ENCODE results near the gene SMIM28.

Gene SMIM28

DNA sequence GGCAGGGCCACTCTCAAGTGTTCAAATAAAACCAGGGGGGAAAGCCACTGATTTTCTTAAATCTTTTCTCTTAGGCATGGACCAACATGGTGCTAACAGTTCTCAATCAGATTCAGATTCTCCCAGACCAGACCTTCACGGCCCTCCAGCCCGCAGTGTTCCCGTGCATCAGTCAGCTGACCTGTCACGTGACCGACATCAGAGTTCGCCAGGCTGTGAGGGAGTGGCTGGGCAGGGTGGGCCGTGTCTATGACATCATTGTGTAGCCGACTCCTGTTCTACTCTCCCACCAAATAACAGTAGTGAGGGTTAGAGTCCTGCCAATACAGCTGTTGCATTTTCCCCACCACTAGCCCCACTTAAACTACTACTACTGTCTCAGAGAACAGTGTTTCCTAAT, 41.5 kb upstream of the SMIM28 start:
- TF ChIP-seq CTCF (IDR thresholded peaks at IDR 0.05; ENCODE audit: low read depth, low read length, missing control alignments) = no peak
- no peak overlapping the region for H3K4me3 ChIP-seq (ENCODE audit: low read depth, low read length)
- DNase-seq (ENCODE audit: low read depth) = no peak

- H3K4me3 ChIP-seq (ENCODE audit: low read depth, low read length) = no peak overlapping the region
- TF ChIP-seq CTCF (IDR thresholded peaks at IDR 0.05; ENCODE audit: low read depth, low read length, missing control alignments) = no peak
- no peak for DNase-seq (ENCODE audit: low read depth)
These were observed 40.6 kb upstream of the SMIM28 start for GRCh38 chr6:138337076-138337475.

- DNase-seq (ENCODE audit: low read depth) = no peak
- H3K4me3 ChIP-seq (ENCODE audit: low read depth, low read length) = no peak overlapping the region
- no peak for TF ChIP-seq CTCF (IDR thresholded peaks at IDR 0.05; ENCODE audit: low read depth, low read length, missing control alignments)
These were observed 38.7 kb upstream of the SMIM28 start for GRCh38 chr6:138339024-138339423.

DNA sequence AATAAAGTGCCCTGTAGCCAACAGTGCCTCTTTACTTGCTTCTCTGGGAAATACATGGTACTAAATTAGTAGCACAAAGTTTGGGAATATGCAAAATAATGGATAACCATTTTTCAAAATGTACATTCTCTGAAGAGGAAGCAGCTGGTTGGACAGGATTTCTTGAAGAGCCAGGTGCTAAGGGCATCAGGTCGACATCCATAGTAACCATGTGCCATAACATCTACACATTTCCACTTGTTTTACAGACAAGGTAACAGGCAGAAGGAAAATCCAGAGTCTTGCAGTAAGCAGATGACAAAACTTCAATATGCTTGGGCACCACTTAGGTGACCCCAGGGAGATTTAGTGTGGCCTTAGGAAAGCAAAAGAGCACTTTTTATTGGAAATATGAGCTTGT, 36.5 kb upstream of the SMIM28 start:
- H3K4me3 ChIP-seq (ENCODE audit: low read depth, low read length) = no peak overlapping the region
- no peak for DNase-seq (ENCODE audit: low read depth)
- TF ChIP-seq CTCF (IDR thresholded peaks at IDR 0.05; ENCODE audit: low read depth, low read length, missing control alignments) = no peak

GRCh38 chr6:138343112-138343511, 34.6 kb upstream of the SMIM28 start:
- DNase-seq (ENCODE audit: low read depth) = no peak
- TF ChIP-seq CTCF (IDR thresholded peaks at IDR 0.05; ENCODE audit: low read depth, low read length, missing control alignments) = no peak
- H3K4me3 ChIP-seq (ENCODE audit: low read depth, low read length) = no peak overlapping the region

DNA sequence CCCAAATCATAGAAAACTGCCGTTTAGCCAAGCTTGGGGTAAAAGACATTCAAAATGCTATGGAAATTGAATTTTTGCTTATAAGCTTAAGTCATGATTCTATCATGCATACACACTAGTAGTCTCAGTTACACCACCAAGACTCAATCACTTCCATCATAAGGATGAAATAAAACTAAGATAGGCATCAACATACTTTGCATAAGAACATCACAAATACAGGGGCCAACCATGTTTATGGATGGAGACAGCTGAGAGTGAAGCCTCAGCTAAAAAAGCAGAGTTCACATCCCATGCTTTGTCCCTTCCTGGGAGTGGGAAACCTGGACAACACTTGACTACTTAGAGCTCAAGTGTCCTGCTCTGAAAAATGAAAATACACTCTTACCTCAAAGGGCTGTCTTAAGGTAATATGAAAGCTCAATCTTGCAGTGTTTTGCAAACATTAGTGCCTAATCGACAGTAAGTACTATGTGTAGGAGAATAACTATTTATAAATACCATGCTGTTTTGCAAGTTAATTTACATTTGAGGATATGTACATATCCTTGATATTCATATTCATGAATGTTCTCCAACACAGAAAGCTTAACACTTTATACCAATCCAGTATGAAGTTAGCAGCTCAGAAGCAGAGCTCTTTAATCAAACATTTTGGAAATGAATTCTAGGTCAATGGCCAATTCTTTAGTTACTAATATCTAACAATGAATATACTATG, 32.0 kb upstream of the SMIM28 start:
- no peak for DNase-seq (ENCODE audit: low read depth)
- no peak for TF ChIP-seq CTCF (IDR thresholded peaks at IDR 0.05; ENCODE audit: low read depth, low read length, missing control alignments)
- no peak overlapping the region for H3K4me3 ChIP-seq (ENCODE audit: low read depth, low read length)

Measured in GM12864 (cell line).